ENCODE results near the gene CYP2W1. TPM values are rescaled to one million over a fixed set of nuclear protein-coding genes. Genes with fewer than 3 reads are reported as not detected.

Gene CYP2W1
- total RNA-seq, 4 donors from 2014 or later, result 0.41 to 0.95 TPM; not detected in 2

DNA sequence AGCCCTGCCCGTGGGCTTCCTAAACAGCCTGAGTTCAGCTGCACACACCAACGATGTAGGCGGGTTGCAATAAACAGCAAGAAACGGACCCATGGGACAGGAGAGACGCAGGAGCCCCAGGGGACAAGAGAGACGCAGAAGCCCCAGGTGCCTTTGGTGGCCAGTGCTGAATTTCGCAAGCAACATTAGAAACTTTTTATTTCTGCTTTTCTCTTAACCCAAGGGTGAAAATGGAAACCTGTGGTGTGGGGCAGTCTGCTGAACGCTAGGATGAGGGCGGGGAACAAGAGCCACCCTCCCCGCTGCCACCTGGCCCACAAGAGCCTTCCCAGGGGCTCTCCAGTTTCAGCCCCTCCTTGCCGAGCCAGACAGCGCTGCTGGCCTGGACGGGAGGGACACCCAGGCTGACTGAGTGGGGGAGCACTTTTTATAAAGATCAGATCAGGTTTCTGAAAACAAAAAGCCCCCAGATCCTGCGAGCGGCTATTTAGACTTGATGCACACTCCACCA, 41.4 kb downstream of the CYP2W1 start:
- intact Hi-C loops (cut with DNase I; ENCODE audit: low total_unique reads) (no loop called here), in situ Hi-C loops (cut with MboI; ENCODE audit: low pct_ligation_motif_present in 1 of 4, low pct_unique_long_range_greater_than_20kb in 1 of 4, low sequenced_read_pairs in 3 of 4) (no loop called here)
- WGBS, 2 donors (ENCODE audit: low coverage in 1 of 2), result 70 to 79% methylated on average over 3 to 15 of the region's 15 CpGs
- H3K27ac ChIP-seq, result peak overlapping the region in 1 of 4 donors; percentile 62
- H3K4me3 ChIP-seq, result no peak overlapping the region
- H3K27me3 ChIP-seq, result no peaks in the 10 kb centered on the region
- H3K36me3 ChIP-seq, result no peaks in the 10 kb centered on the region
- DNase-seq, result peak; percentile 64
- TF ChIP-seq, protein P1, sequence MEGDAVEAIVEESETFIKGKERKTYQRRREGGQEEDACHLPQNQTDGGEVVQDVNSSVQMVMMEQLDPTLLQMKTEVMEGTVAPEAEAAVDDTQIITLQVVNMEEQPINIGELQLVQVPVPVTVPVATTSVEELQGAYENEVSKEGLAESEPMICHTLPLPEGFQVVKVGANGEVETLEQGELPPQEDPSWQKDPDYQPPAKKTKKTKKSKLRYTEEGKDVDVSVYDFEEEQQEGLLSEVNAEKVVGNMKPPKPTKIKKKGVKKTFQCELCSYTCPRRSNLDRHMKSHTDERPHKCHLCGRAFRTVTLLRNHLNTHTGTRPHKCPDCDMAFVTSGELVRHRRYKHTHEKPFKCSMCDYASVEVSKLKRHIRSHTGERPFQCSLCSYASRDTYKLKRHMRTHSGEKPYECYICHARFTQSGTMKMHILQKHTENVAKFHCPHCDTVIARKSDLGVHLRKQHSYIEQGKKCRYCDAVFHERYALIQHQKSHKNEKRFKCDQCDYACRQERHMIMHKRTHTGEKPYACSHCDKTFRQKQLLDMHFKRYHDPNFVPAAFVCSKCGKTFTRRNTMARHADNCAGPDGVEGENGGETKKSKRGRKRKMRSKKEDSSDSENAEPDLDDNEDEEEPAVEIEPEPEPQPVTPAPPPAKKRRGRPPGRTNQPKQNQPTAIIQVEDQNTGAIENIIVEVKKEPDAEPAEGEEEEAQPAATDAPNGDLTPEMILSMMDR (IDR thresholded peaks at IDR 0.05), result no peak
- no peak for TF ChIP-seq POLR2AphosphoS5 (IDR thresholded peaks at IDR 0.05)
- no peak for TF ChIP-seq EP300 (IDR thresholded peaks at IDR 0.05; ENCODE audit: low read depth)
- TF ChIP-seq POLR2A (IDR thresholded peaks at IDR 0.05), result no peak
- peaks cover 11 to 24% (median 18%) of the 10 kb centered on the region in 4 donors for H3K4me1 ChIP-seq
- no peaks in the 10 kb centered on the region for H3K9me3 ChIP-seq

- H3K4me1 ChIP-seq, result peaks cover 15 to 27% (median 21%) of the 10 kb centered on the region in 4 donors
- no peak overlapping the region for H3K27ac ChIP-seq
- 94% methylated on average over 25 of the region's 25 CpGs; no CpG with 5 or more reads in 1 of the 2 donors for WGBS, 2 donors (ENCODE audit: low coverage in 1 of 2)
- in situ Hi-C loops (cut with MboI; ENCODE audit: low pct_ligation_motif_present in 1 of 4, low pct_unique_long_range_greater_than_20kb in 1 of 4, low sequenced_read_pairs in 3 of 4), result no loop called here
- DNase-seq, result no peak
- no peak overlapping the region for H3K4me3 ChIP-seq
- no peaks in the 10 kb centered on the region for H3K27me3 ChIP-seq
- no peaks in the 10 kb centered on the region for H3K36me3 ChIP-seq
- intact Hi-C loops (cut with DNase I; ENCODE audit: low total_unique reads), result no loop called here
- H3K9me3 ChIP-seq, result no peaks in the 10 kb centered on the region
- no peak for TF ChIP-seq POLR2AphosphoS5 (IDR thresholded peaks at IDR 0.05)
- TF ChIP-seq, protein P1 (IDR thresholded peaks at IDR 0.05), result no peak
- TF ChIP-seq EP300 (IDR thresholded peaks at IDR 0.05; ENCODE audit: low read depth), result no peak
- TF ChIP-seq POLR2A (IDR thresholded peaks at IDR 0.05), result no peak
These were observed 42.1 kb downstream of the CYP2W1 start for GRCh38 chr7:1024876-1025742.

GRCh38 chr7:1025743-1026581, 43.0 kb downstream of the CYP2W1 start:
- Histone ChIP-seq H3K27ac (no peak overlapping the region), H3K36me3 (no peaks in the 10 kb centered on the region), H3K4me3 (no peak overlapping the region), H3K27me3 (no peaks in the 10 kb centered on the region), H3K4me1 (peaks cover 15 to 27% (median 21%) of the 10 kb centered on the region in 4 donors), H3K9me3 (no peaks in the 10 kb centered on the region)
- no peak for TF ChIP-seq EP300 (IDR thresholded peaks at IDR 0.05; ENCODE audit: low read depth)
- TF ChIP-seq POLR2AphosphoS5 (IDR thresholded peaks at IDR 0.05), result no peak
- TF ChIP-seq, protein P1 (IDR thresholded peaks at IDR 0.05), result no peak
- TF ChIP-seq POLR2A (IDR thresholded peaks at IDR 0.05), result no peak
- intact Hi-C loops (cut with DNase I; ENCODE audit: low total_unique reads), result no loop called here
- no peak for DNase-seq
- 93% methylated on average over 3 to 30 of the region's 31 CpGs for WGBS, 2 donors (ENCODE audit: low coverage in 1 of 2)
- in situ Hi-C loops (cut with MboI; ENCODE audit: low pct_ligation_motif_present in 1 of 4, low pct_unique_long_range_greater_than_20kb in 1 of 4, low sequenced_read_pairs in 3 of 4), result no loop called here

GRCh38 chr7:1026721-1027161, 43.8 kb downstream of the CYP2W1 start:
- no peak overlapping the region for H3K4me3 ChIP-seq
- intact Hi-C loops (cut with DNase I; ENCODE audit: low total_unique reads) (no loop called here), in situ Hi-C loops (cut with MboI; ENCODE audit: low pct_ligation_motif_present in 1 of 4, low pct_unique_long_range_greater_than_20kb in 1 of 4, low sequenced_read_pairs in 3 of 4) (no loop called here)
- TF ChIP-seq EP300 (IDR thresholded peaks at IDR 0.05; ENCODE audit: low read depth) (no peak), POLR2A (IDR thresholded peaks at IDR 0.05) (no peak), POLR2AphosphoS5 (IDR thresholded peaks at IDR 0.05) (no peak)
- TF ChIP-seq, protein P1 (IDR thresholded peaks at IDR 0.05), result no peak
- H3K4me1 ChIP-seq, result peaks cover 15 to 27% (median 21%) of the 10 kb centered on the region in 4 donors
- no peak overlapping the region for H3K27ac ChIP-seq
- no peaks in the 10 kb centered on the region for H3K36me3 ChIP-seq
- 82 to 90% methylated on average over 7 to 20 of the region's 20 CpGs for WGBS, 2 donors (ENCODE audit: low coverage in 1 of 2)
- H3K9me3 ChIP-seq, result no peaks in the 10 kb centered on the region
- no peaks in the 10 kb centered on the region for H3K27me3 ChIP-seq
- no peak for DNase-seq

All from transverse colon (tissue), 4 donors.